Keratinocyte (primary cell): ENCODE results near the gene GID4. TPM values are rescaled to one million over a fixed set of nuclear protein-coding genes. Genes with fewer than 3 reads are reported as not detected.
A peak's percentile ranks its signal among the peaks of the same experiment; 100 is the strongest.

Source experiments
- DNase-seq: peaks from one replicate; pipeline ENCODE4 v3.0.0-alpha.2; 2011; ENCODE audit warnings: low read depth, missing footprints, low spot score
- FAIRE-seq: peaks from 2 replicates; lab custom pipeline; 2011; peaks lifted over from hg19 to GRCh38; lab: Jason Lieb, UNC
- H2AFZ ChIP-seq: 2 replicates; pipeline ENCODE4 v1.6.0; 2012; ENCODE audit warnings: low read length, control low read depth, inconsistent platforms; ENCODE audit not compliant: control insufficient read depth
- H3K27ac ChIP-seq: 2 replicates; pipeline ENCODE4 v1.5.1; 2011; ENCODE audit warnings: low read length; ENCODE audit not compliant: control insufficient read depth, insufficient read depth
- H3K27me3 ChIP-seq: 3 replicates; pipeline ENCODE4 v1.6.0; 2011; ENCODE audit warnings: low read length; ENCODE audit not compliant: control insufficient read depth, insufficient read depth; ENCODE audit errors: extremely low read depth
- H3K36me3 ChIP-seq, 2 experiments: 2 replicates in 1 of 2; 3 replicates in 1 of 2; pipeline ENCODE4 v1.5.1; 2011; ENCODE audit warnings: low read length in 2 of 2, mild to moderate bottlenecking in 1 of 2; ENCODE audit not compliant: control insufficient read depth in 2 of 2, insufficient read depth in 2 of 2; ENCODE audit errors: extremely low read depth in 1 of 2
- H3K4me1 ChIP-seq: 3 replicates; pipeline ENCODE4 v1.5.1; 2011; ENCODE audit warnings: low read length; ENCODE audit not compliant: control insufficient read depth, insufficient read depth; ENCODE audit errors: extremely low read depth
- H3K4me2 ChIP-seq: 3 replicates; pipeline ENCODE4 v1.6.0; 2011; ENCODE audit warnings: low read depth, low read length; ENCODE audit not compliant: control insufficient read depth, insufficient read depth; ENCODE audit errors: extremely low read depth
- H3K4me3 ChIP-seq, 3 experiments: fragments of 200-600 bp in 1 of 3; sonication (generic) in 1 of 3; 2 replicates in 2 of 3; 3 replicates in 1 of 3; pipeline ENCODE4 v1.5.1; 2011 to 2016; ENCODE audit warnings: low read length in 3 of 3, mild to moderate bottlenecking in 3 of 3, control low read depth in 2 of 3, inconsistent platforms in 1 of 3, low read depth in 1 of 3, mixed read lengths in 1 of 3, mixed run types in 1 of 3, moderate library complexity in 1 of 3; ENCODE audit not compliant: control insufficient read depth in 2 of 3, insufficient read depth in 2 of 3; ENCODE audit errors: extremely low read depth in 1 of 3
- H3K79me2 ChIP-seq: 2 replicates; pipeline ENCODE4 v1.6.0; 2012; ENCODE audit warnings: low read length; ENCODE audit not compliant: control insufficient read depth, insufficient read depth
- H3K9ac ChIP-seq: 3 replicates; pipeline ENCODE4 v1.6.0; 2011; ENCODE audit warnings: low read length; ENCODE audit not compliant: control insufficient read depth, insufficient read depth; ENCODE audit errors: extremely low read depth
- H3K9me1 ChIP-seq: 3 replicates; pipeline ENCODE4 v1.6.0; 2011; ENCODE audit warnings: low read length; ENCODE audit not compliant: control insufficient read depth, insufficient read depth; ENCODE audit errors: extremely low read depth
- H3K9me3 ChIP-seq: 2 replicates; pipeline ENCODE4 v1.5.1; 2012; ENCODE audit warnings: low read depth, low read length; ENCODE audit not compliant: control insufficient read depth
- H4K20me1 ChIP-seq: 3 replicates; pipeline ENCODE4 v1.6.0; 2011; ENCODE audit warnings: low read length; ENCODE audit not compliant: control insufficient read depth, insufficient read depth; ENCODE audit errors: extremely low read depth
- CTCF ChIP-seq, 3 experiments: IDR thresholded peaks in 1 of 3; conservative IDR thresholded peaks in 1 of 3; optimal IDR thresholded peaks in 1 of 3; 2 replicates in 2 of 3; 3 replicates in 1 of 3; pipeline versions ENCODE3 to v1.5.1; 2011; ENCODE audit warnings: low read length in 3 of 3, mild to moderate bottlenecking in 3 of 3, moderate library complexity in 2 of 3, control low read depth in 1 of 3, inconsistent platforms in 1 of 3; ENCODE audit not compliant: insufficient read depth in 2 of 3; ENCODE audit errors: extremely low read depth in 1 of 3
- EZH2 ChIP-seq: IDR thresholded peaks from one replicate; pipeline ENCODE4 v1.6.1; 2012; ENCODE audit warnings: inconsistent platforms, mild to moderate bottlenecking, low read length, moderate library complexity
- dilution Hi-C: fragments of 300-500 bp; cut with MboI; formaldehyde crosslinking; loops from one replicate; pipeline ENCODE4 v1.7.0; 2020; ENCODE audit warnings: low sequenced_read_pairs; ENCODE audit not compliant: extremely low pct_ligation_motif_present
- polyA plus RNA-seq, 5 experiments: library from polyadenylated mRNA; depleted of rRNA in 3 of 5; stranded (reverse) in 3 of 5; stranded (forward) in 1 of 5; unstranded in 1 of 5; fragments of >200 nt; gene quantifications; 1 replicate in 1 of 5; 2 replicates in 3 of 5; 3 replicates in 1 of 5; pipeline versions ENCODE4 v1.2.1 to v1.2.3, GENCODE V29; 2011 to 2012; ENCODE audit warnings: missing spikeins in 2 of 5, low read depth in 1 of 5, low replicate concordance in 1 of 5

The GID4 gene
- polyA plus RNA-seq, 1 donor (not counting 4 experiments of a cell fraction or from before 2014, with no cell fraction given), result 16.8 TPM

- Histone ChIP-seq H4K20me1 (no peaks in the 10 kb centered on the region), H3K36me3 (peaks cover 9 to 16% of the 10 kb centered on the region in 2 experiments), H3K4me1 (peaks cover 37% of the 10 kb centered on the region), H3K9me1 (no peaks in the 10 kb centered on the region), H3K4me3 (peak overlapping the region; percentile 49 to 89 (median 86)), H3K79me2 (peaks cover 76% of the 10 kb centered on the region), H3K27ac (peak overlapping the region; percentile 83), H2AFZ (peak overlapping the region; percentile 50), H3K9me3 (no peaks in the 10 kb centered on the region), H3K27me3 (no peaks in the 10 kb centered on the region), H3K4me2 (peak overlapping the region; percentile 80), H3K9ac (peak overlapping the region; percentile 87)
- FAIRE-seq (peak; percentile 61), DNase-seq (no peak)
- dilution Hi-C loops, result no loop called here
- TF ChIP-seq CTCF (optimal IDR thresholded peaks at IDR 0.05 in 1 of 3, IDR thresholded peaks at IDR 0.05 in 1 of 3, conservative IDR thresholded peaks at IDR 0.05 in 1 of 3; ENCODE audit: extremely low read depth in 1 of 3, insufficient read depth in 2 of 3, low read length in 3 of 3), result no peak
These were observed 1.2 kb downstream of the GID4 start for GRCh38 chr17:18040261-18040858.

GRCh38 chr17:18041776-18042175 is 2.6 kb downstream of the GID4 start:
- H3K9ac ChIP-seq, result no peak overlapping the region
- FAIRE-seq, result peak; percentile 74
- H3K4me3 ChIP-seq, result peak overlapping the region in 1 of 3 experiments; percentile 25
- H4K20me1 ChIP-seq, result no peaks in the 10 kb centered on the region
- peaks cover 12 to 24% of the 10 kb centered on the region in 2 experiments for H3K36me3 ChIP-seq
- TF ChIP-seq EZH2 (no peak), CTCF (optimal IDR thresholded peaks at IDR 0.05 in 1 of 3, IDR thresholded peaks at IDR 0.05 in 1 of 3, conservative IDR thresholded peaks at IDR 0.05 in 1 of 3; ENCODE audit: extremely low read depth in 1 of 3, insufficient read depth in 2 of 3, low read length in 3 of 3) (no peak)
- no peaks in the 10 kb centered on the region for H3K9me1 ChIP-seq
- no peak for DNase-seq
- dilution Hi-C loops, result no loop called here
- no peaks in the 10 kb centered on the region for H3K9me3 ChIP-seq
- peaks cover 66% of the 10 kb centered on the region for H3K79me2 ChIP-seq
- H3K4me2 ChIP-seq, result peak overlapping the region; percentile 80
- no peak overlapping the region for H2AFZ ChIP-seq
- H3K4me1 ChIP-seq, result peaks cover 37% of the 10 kb centered on the region
- H3K27me3 ChIP-seq, result no peaks in the 10 kb centered on the region
- peak overlapping the region; percentile 32 for H3K27ac ChIP-seq
